ENCODE results near the gene PREP. TPM values are rescaled to one million over a fixed set of nuclear protein-coding genes. Genes with fewer than 3 reads are reported as not detected.

Gene PREP
- total RNA-seq, 1 experiment from 2014 or later = 34.1 TPM

- no peak for DNase-seq (ENCODE audit: low spot score)
- H3K27me3 ChIP-seq (replicated peaks; ENCODE audit: insufficient read depth, low read depth, low read length, poor library complexity) = no peaks in the 10 kb centered on the region
- ChIA-PET POLR2A (ENCODE audit: low non-redundant PET) (interaction anchor here (0.7 kb wide), 1 partner anchor 10 kb away, joined by 4 read pairs; no protein-coding TSS in a partner anchor), CTCF (no interaction called here)
- H3K27ac ChIP-seq (ENCODE audit: low read depth, low read length, poor library complexity, severe bottlenecking) = no peak overlapping the region
- no peaks in the 10 kb centered on the region for H3K4me1 ChIP-seq (ENCODE audit: insufficient read depth, low read length, poor library complexity, severe bottlenecking)
- no peak overlapping the region for H3K4me3 ChIP-seq (ENCODE audit: low read depth, low read length, poor library complexity, severe bottlenecking)
- BruUV-seq (replicated peaks) = no TSS peak
- H3K9me3 ChIP-seq (ENCODE audit: low read depth, low read length, poor library complexity, severe bottlenecking) = no peaks in the 10 kb centered on the region
- intact Hi-C loops (cut with micrococcal nuclease; ENCODE audit: unreplicated experiment) = no loop called here
- TF ChIP-seq CTCF (conservative IDR thresholded peaks at IDR 0.05; ENCODE audit: low read depth, low read length) (no peak), EZH2 (IDR thresholded peaks at IDR 0.05; ENCODE audit: borderline replicate concordance, low read depth, low read length, poor library complexity, severe bottlenecking) (no peak)
- H3K36me3 ChIP-seq (ENCODE audit: insufficient read depth, low read length, poor library complexity, severe bottlenecking) = peaks cover 12% of the 10 kb centered on the region
Observed at GRCh38 chr6:105372849-105373182, 30.1 kb downstream of the PREP start.

GRCh38 chr6:105372142-105372848, 30.6 kb downstream of the PREP start:
- no TSS peak for BruUV-seq (replicated peaks)
- CTCF ChIA-PET = no interaction called here
- intact Hi-C loops (cut with micrococcal nuclease; ENCODE audit: unreplicated experiment) = no loop called here
- Histone ChIP-seq H3K4me3 (ENCODE audit: low read depth, low read length, poor library complexity, severe bottlenecking) (no peak overlapping the region), H3K36me3 (ENCODE audit: insufficient read depth, low read length, poor library complexity, severe bottlenecking) (peaks cover 12% of the 10 kb centered on the region), H3K4me1 (ENCODE audit: insufficient read depth, low read length, poor library complexity, severe bottlenecking) (no peaks in the 10 kb centered on the region), H3K9me3 (ENCODE audit: low read depth, low read length, poor library complexity, severe bottlenecking) (no peaks in the 10 kb centered on the region), H3K27me3 (replicated peaks; ENCODE audit: insufficient read depth, low read depth, low read length, poor library complexity) (no peaks in the 10 kb centered on the region), H3K27ac (ENCODE audit: low read depth, low read length, poor library complexity, severe bottlenecking) (no peak overlapping the region)
- TF ChIP-seq CTCF (conservative IDR thresholded peaks at IDR 0.05; ENCODE audit: low read depth, low read length) = no peak
- no peak for TF ChIP-seq EZH2 (IDR thresholded peaks at IDR 0.05; ENCODE audit: borderline replicate concordance, low read depth, low read length, poor library complexity, severe bottlenecking)
- DNase-seq (ENCODE audit: low spot score) = no peak
- POLR2A ChIA-PET (ENCODE audit: low non-redundant PET) = interaction anchor here (0.6 to 0.7 kb wide), 2 partner anchors 14 to 494 kb away, joined by 4 to 9 read pairs; no protein-coding TSS in a partner anchor

GRCh38 chr6:105370351-105370750, 32.5 kb downstream of the PREP start:
- TF ChIP-seq EZH2 (IDR thresholded peaks at IDR 0.05; ENCODE audit: borderline replicate concordance, low read depth, low read length, poor library complexity, severe bottlenecking) (no peak), CTCF (conservative IDR thresholded peaks at IDR 0.05; ENCODE audit: low read depth, low read length) (no peak)
- ChIA-PET CTCF (no interaction called here), POLR2A (ENCODE audit: low non-redundant PET) (no interaction called here)
- Histone ChIP-seq H3K27ac (ENCODE audit: low read depth, low read length, poor library complexity, severe bottlenecking) (no peak overlapping the region), H3K36me3 (ENCODE audit: insufficient read depth, low read length, poor library complexity, severe bottlenecking) (peaks cover 12% of the 10 kb centered on the region), H3K27me3 (replicated peaks; ENCODE audit: insufficient read depth, low read depth, low read length, poor library complexity) (no peaks in the 10 kb centered on the region), H3K4me3 (ENCODE audit: low read depth, low read length, poor library complexity, severe bottlenecking) (no peak overlapping the region), H3K4me1 (ENCODE audit: insufficient read depth, low read length, poor library complexity, severe bottlenecking) (no peaks in the 10 kb centered on the region), H3K9me3 (ENCODE audit: low read depth, low read length, poor library complexity, severe bottlenecking) (no peaks in the 10 kb centered on the region)
- DNase-seq (ENCODE audit: low spot score) = no peak
- intact Hi-C loops (cut with micrococcal nuclease; ENCODE audit: unreplicated experiment) = no loop called here
- BruUV-seq (replicated peaks) = no TSS peak
